Osteoblast (primary cell): ENCODE data around the gene SMNDC1. TPM values are rescaled to one million over a fixed set of nuclear protein-coding genes. Genes with fewer than 3 reads are reported as not detected.

Experiments used
- DNase-seq: peaks from one replicate; pipeline ENCODE4 v3.0.0; 2011; ENCODE audit warnings: low spot score, mixed read lengths; ENCODE audit not compliant: insufficient read length; ENCODE audit errors: missing footprints
- H2AFZ ChIP-seq: 2 replicates; pipeline ENCODE4 v1.6.0; 2011; ENCODE audit warnings: mild to moderate bottlenecking, low read length
- H3K27ac ChIP-seq: 2 replicates; pipeline ENCODE4 v1.5.1; 2011; ENCODE audit warnings: mild to moderate bottlenecking, low read depth, low read length, moderate library complexity
- H3K27me3 ChIP-seq: 2 replicates; pipeline ENCODE4 v1.6.0; 2012; ENCODE audit warnings: mild to moderate bottlenecking, control low read depth, inconsistent platforms, low read length, moderate library complexity; ENCODE audit not compliant: insufficient read depth
- H3K36me3 ChIP-seq: 2 replicates; pipeline ENCODE4 v1.5.1; 2011; ENCODE audit warnings: mild to moderate bottlenecking, low read length, control low read depth, moderate library complexity; ENCODE audit not compliant: insufficient read depth
- H3K4me1 ChIP-seq: 2 replicates; pipeline ENCODE4 v1.5.1; 2011; ENCODE audit warnings: mild to moderate bottlenecking, low read length, control low read depth, moderate library complexity; ENCODE audit not compliant: insufficient read depth
- H3K4me2 ChIP-seq: 2 replicates; pipeline ENCODE4 v1.6.0; 2011; ENCODE audit warnings: mild to moderate bottlenecking, low read length; ENCODE audit not compliant: insufficient read depth
- H3K4me3 ChIP-seq: fragments of 200-600 bp; sonication (generic); 3 replicates; pipeline ENCODE4 v1.5.1; 2012; ENCODE audit warnings: mild to moderate bottlenecking, low read length, inconsistent platforms; ENCODE audit not compliant: insufficient read depth
- H3K79me2 ChIP-seq: 2 replicates; pipeline ENCODE4 v1.6.0; 2012; ENCODE audit warnings: mild to moderate bottlenecking, low read length, control low read depth, inconsistent platforms; ENCODE audit not compliant: insufficient read depth
- H3K9me3 ChIP-seq: 2 replicates; pipeline ENCODE4 v1.5.1; 2011; ENCODE audit warnings: low read depth, low read length, control low read depth
- H4K20me1 ChIP-seq: 2 replicates; pipeline ENCODE4 v1.6.0; 2012; ENCODE audit warnings: mild to moderate bottlenecking, low read length, control low read depth; ENCODE audit not compliant: insufficient read depth
- total RNA-seq: library from RNA; depleted of rRNA; stranded (reverse); fragments of >200 nt; gene quantifications from 2 replicates; pipeline ENCODE4 v1.2.3, GENCODE V29; 2012
- TF ChIP-seq, protein P1 (sequence below): IDR thresholded peaks from 2 replicates; pipeline ENCODE4 v1.5.1; 2011; ENCODE audit warnings: mild to moderate bottlenecking, low read depth, low read length, moderate library complexity; ENCODE audit errors: extremely low read depth

SMNDC1 gene
- total RNA-seq, 1 donor = 6.9 TPM

DNA sequence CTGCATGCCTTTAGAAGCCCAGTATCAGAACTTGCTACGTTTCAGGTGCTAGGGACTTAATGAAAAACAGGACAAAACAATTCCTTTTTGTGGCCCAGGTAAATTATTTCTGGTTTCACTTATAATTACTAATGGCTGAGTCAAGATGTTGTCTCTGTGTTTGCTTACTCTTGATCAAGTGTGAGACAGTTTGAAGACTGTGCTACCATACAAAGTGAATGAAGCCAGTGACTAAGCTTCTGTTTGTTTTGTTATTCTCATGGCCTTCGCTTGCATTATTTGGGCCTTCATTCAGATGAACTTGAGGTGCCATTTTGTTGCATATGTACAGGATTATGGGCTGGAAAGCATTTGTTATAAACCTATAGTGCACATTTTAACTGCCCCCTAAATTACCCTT is 17.9 kb downstream of the SMNDC1 start:
- H3K9me3 ChIP-seq = no peaks in the 10 kb centered on the region
- H2AFZ ChIP-seq = no peak overlapping the region
- no peak overlapping the region for H3K27ac ChIP-seq
- DNase-seq = no peak
- H3K36me3 ChIP-seq = peaks cover 39% of the 10 kb centered on the region
- no peak overlapping the region for H3K4me3 ChIP-seq
- H3K27me3 ChIP-seq = no peaks in the 10 kb centered on the region
- peaks cover 4% of the 10 kb centered on the region for H4K20me1 ChIP-seq
- H3K4me1 ChIP-seq = no peaks in the 10 kb centered on the region
- H3K4me2 ChIP-seq = no peak overlapping the region
- TF ChIP-seq, protein P1, sequence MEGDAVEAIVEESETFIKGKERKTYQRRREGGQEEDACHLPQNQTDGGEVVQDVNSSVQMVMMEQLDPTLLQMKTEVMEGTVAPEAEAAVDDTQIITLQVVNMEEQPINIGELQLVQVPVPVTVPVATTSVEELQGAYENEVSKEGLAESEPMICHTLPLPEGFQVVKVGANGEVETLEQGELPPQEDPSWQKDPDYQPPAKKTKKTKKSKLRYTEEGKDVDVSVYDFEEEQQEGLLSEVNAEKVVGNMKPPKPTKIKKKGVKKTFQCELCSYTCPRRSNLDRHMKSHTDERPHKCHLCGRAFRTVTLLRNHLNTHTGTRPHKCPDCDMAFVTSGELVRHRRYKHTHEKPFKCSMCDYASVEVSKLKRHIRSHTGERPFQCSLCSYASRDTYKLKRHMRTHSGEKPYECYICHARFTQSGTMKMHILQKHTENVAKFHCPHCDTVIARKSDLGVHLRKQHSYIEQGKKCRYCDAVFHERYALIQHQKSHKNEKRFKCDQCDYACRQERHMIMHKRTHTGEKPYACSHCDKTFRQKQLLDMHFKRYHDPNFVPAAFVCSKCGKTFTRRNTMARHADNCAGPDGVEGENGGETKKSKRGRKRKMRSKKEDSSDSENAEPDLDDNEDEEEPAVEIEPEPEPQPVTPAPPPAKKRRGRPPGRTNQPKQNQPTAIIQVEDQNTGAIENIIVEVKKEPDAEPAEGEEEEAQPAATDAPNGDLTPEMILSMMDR = no peak
- H3K79me2 ChIP-seq = no peaks in the 10 kb centered on the region

DNA sequence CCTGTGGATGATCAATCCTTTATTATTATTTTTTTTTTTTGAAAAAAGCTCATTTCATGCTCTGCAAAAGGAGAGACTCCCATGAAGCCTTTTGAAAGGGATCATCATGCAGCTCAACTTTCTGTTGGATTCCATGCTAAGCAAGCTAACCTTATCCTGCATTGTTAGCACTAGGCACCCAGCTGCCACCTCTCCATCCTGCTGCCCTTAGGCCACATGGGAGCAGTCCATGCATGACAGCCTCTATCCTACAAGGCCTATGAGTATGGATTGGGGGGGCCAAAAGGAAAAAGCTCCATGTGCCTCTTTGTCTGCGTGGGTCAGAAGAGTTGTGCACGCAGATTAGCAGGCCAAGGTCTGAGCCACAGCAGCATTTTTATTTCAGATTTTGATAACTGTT is 19.2 kb downstream of the SMNDC1 start:
- Histone ChIP-seq H3K27ac (no peak overlapping the region), H3K27me3 (no peaks in the 10 kb centered on the region), H3K36me3 (peaks cover 26% of the 10 kb centered on the region), H3K4me1 (no peaks in the 10 kb centered on the region), H3K79me2 (no peaks in the 10 kb centered on the region), H3K4me2 (no peak overlapping the region), H3K9me3 (no peaks in the 10 kb centered on the region), H2AFZ (no peak overlapping the region), H4K20me1 (peaks cover 4% of the 10 kb centered on the region), H3K4me3 (no peak overlapping the region)
- no peak for DNase-seq
- TF ChIP-seq, protein P1 = no peak

DNA sequence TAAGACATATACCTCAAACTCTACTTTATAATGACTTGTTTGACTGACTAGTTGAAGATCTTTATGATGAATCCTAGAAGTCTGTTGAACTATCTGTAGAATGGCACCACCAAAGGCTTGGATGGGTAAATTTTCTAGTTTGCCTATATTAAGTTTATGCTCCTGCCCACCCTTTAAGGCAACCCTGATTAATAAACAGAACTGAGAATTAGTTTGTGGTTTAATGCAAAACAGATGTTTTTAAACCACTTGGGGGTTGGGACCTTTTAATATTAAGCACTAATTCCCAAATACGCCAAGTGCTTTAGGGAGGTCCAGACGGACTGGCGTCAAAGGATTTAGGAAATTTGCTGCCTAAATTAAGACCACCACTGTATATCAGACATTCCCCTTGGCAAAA is 20.5 kb downstream of the SMNDC1 start:
- Histone ChIP-seq H3K4me2 (no peak overlapping the region), H3K79me2 (no peaks in the 10 kb centered on the region), H3K27ac (no peak overlapping the region), H3K4me1 (no peaks in the 10 kb centered on the region), H3K4me3 (no peak overlapping the region), H3K27me3 (no peaks in the 10 kb centered on the region), H2AFZ (no peak overlapping the region), H3K9me3 (no peaks in the 10 kb centered on the region), H4K20me1 (peaks cover 4% of the 10 kb centered on the region), H3K36me3 (peaks cover 22% of the 10 kb centered on the region)
- TF ChIP-seq, protein P1 = no peak
- DNase-seq = no peak

DNA sequence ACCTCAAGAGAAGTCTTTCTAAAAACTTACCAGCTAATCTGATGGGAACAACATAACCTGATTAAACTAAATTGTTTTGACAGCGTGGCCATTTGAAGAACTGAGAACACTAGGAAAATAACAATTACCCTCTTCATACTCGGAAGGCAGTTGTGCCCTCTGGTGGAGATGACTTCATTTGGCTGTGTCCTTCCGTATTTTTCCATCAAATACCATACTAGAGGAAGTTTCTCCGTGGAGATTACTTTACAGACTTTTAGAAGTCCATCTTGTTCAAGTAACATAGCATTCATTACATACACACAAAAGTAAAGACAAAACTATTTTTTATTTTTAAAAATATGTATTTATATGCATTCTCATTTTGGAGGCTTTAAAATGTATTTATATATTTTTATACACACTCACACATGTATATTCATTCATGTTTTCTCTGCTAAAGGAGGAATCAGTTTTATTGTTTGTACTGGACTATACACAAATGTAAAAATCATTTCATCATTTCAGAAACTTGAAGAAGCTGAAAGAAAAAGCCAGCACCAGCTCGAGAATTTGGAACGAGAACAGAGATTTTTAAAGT is 25.2 kb downstream of the SMNDC1 start:
- TF ChIP-seq, protein P1 = peak; percentile 83
- peak overlapping the region; percentile 58 for H3K4me3 ChIP-seq
- no peak for DNase-seq
- no peaks in the 10 kb centered on the region for H3K27me3 ChIP-seq
- H3K27ac ChIP-seq = no peak overlapping the region
- peak overlapping the region; percentile 76 for H2AFZ ChIP-seq
- H3K9me3 ChIP-seq = no peaks in the 10 kb centered on the region
- H3K79me2 ChIP-seq = no peaks in the 10 kb centered on the region
- H3K36me3 ChIP-seq = no peaks in the 10 kb centered on the region
- peak overlapping the region; percentile 81 for H3K4me2 ChIP-seq
- H4K20me1 ChIP-seq = no peaks in the 10 kb centered on the region
- H3K4me1 ChIP-seq = no peaks in the 10 kb centered on the region
